ENCODE data around the gene PGC.
"Not testable (repeated sequence)": the region's sequence is repeated elsewhere in the genome, so short reads cannot be mapped to it uniquely, and the experiment has no call there.

Gene PGC

GRCh38 chr6:41774841-41775240 is 27.6 kb upstream of the PGC start:
- DNase-seq: no peak

GRCh38 chr6:41771058-41771983 is 24.1 kb upstream of the PGC start:
- no peak for DNase-seq

GRCh38 chr6:41770381-41771057 is 23.3 kb upstream of the PGC start:
- no peak for DNase-seq

GRCh38 chr6:41769376-41769775 is 22.2 kb upstream of the PGC start:
- DNase-seq: no peak

DNA sequence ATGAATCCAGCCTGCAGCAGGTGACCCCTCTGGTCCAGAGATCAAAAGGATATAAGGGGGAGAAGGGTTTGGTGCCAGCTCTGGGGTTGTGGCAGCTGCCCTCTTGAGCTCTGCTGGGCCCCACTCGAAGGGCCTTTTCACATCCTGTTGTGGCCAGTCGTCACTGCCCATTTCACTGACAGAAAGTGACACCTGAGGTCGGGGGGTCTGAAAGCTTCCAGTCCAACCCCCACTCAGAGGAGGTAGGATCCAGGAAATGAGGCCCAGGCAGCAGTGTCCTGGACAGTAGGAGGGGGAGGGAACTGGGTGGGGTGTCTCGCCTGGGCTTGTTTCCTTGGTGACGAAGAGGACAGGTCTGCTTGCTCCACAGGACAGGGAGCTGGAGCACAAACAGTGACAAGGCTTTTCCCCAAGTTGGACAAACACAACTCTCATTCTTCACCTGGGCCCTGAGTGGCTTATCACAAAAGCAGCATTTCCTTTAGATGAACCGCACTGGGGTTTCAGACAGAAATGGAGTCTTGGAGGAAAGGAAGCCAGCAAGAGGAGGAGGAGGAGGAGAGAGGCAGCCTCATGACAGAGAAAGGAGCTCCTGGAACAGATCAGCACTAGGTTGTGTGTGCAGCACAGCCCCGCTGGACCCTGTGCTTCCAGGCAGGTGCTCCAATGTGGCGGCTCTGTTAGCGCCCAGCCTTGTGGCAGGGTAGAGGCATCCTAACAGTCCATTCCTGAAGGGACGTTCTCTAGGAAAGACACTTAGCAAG is 21.5 kb upstream of the PGC start:
- DNase-seq: no peak

GRCh38 chr6:41767112-41767833 is 20.1 kb upstream of the PGC start:
- no peak for DNase-seq

- not testable (repeated sequence) for DNase-seq
Observed at GRCh38 chr6:41766043-41766664, 19.0 kb upstream of the PGC start.

DNA sequence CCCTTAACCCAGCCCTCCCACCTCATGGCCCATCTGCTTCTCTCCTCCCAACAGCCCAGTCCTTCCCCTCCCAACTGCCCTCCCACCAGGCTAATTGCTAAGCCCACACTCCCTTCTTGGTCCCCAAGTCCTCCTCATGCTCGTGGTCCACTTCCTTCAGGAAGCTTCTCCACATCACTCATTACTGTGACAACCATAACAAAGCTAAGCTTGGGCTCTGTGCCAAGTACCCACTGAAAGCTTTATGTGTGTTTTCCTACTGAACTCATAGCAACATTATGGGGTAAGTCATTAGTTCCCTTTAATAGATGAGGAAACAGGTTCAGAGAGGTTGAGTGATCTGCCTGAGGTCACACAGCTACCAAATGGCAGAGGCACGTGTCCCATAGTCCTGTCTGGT is 16.3 kb upstream of the PGC start:
- DNase-seq: no peak

DNA sequence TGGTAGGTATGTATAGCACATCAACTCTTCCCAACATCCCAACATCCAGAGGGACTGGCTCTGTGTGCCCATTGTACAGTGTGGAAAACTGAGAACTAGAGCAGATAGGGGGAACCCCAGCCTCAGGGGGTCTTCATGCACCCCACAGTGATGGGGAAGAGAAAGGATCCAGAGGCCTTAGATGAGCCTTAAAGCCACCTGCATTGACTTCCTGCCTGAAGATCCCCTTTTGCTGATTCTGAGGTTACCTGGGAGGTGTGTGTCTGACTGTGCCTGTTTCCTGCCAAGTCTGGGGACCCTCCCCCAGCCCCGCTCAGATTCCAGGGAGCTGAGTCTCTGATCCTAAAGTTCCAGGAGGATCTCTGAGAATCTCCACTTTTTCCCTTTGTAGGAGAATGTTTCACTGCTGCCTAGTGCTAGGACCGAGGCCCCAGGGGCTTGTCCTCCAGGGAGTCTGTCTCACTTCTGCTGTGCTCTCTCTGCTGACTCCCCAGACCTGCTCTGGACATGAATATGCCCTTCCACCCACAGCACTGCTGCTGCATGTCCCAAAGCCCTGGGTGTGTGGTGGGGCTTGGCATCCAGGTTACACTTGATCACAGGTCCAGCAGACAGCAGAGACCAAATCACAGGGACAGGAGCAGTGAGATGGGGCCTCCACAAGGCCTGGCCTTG is 12.8 kb upstream of the PGC start:
- no peak for DNase-seq

- DNase-seq: no peak
Observed at GRCh38 chr6:41759106-41759904, 12.1 kb upstream of the PGC start.

DNA sequence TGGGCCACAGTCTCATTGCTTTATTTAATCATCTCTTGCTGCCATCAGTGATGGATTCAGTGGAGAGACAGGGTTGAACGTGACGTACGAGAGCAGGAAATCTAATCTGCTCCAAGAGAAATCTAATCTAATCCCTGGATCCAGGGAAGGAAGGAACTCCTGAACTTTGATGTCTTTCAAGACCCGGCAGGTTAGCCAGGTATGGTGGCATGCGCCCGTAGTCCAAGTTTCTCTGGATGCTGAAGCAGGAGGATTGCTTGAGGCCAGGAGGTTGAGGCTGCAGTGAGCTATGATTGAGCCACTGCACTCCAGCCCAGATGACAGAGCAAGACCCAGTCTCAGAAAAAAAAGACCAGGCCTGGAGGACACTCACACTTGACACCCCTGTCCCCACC is 11.4 kb upstream of the PGC start:
- DNase-seq: no peak

DNA sequence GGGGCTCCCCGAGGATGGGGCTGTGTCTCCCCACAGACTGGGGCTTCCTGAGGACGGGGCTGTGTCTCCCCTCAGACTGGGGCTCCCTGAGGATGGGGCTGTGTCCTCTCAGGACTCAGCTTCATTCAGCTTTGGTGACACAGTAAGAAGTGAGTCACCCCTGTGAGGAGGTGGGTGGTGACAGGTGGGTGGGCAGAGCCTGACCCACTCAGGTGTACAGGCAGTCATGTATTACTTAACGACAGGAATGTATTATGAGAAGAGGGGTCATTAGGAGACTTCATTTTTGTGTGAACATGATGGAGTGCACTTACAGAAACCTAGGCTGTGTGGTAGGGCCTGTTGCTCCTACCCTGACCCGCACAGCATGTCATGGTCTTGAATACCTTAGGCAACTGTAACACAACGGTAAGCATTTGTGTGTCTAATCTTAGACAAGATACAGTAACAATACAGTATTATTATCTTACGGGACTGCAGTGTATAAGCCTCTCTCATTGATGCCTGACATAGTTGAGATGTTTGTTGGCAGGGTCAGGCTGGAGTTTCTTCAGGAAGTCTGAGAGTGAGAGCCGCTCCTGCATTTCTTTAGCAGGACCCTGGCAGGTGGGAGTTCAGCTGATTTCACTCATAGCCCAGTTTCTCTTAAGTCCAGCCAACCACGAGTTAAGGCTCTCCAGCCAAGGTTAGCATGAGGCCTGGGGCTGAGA is 10.9 kb upstream of the PGC start:
- DNase-seq: no peak

- no peak for DNase-seq
Observed at GRCh38 chr6:41757271-41757670, 10.1 kb upstream of the PGC start.

- DNase-seq: no peak
Observed at GRCh38 chr6:41756354-41756753, 9.2 kb upstream of the PGC start.

DNA sequence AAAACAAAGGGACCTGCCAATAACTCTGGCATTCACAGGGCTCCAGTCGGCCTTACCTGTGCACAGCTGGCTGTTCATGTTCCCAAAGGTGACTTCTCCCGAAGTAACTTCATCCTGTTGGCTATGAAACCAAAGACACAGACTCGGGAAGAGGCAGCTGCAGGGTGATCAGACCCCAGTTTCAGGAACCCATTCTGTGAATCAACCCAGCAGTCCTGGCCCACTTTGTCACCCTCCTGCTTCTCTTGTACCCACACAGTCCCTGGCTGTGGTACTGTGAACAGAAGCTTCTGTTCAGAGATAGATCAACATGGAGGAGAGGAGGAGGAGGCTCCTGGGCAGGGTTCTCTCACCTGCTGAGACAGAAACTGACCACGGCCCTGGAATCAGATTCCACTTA is 8.7 kb upstream of the PGC start:
- DNase-seq: no peak

DNA sequence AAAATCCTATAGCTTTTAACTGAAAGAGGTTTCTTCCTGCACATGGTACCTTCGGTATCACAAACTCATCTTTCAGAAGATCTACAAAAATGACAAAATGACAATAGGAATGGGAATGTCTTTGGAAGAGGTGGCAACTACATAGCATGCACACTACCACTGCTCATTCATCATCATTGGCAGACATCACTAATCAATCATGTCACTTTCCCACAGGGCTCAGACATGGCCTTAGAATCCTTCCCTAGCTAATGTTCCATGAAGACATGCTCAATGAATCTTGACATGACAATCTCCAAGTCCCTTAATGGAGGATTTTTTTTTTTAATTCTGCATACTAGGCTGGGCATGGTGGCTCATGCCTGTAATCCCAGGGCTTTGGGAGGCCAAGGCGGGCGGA is 3.2 kb upstream of the PGC start:
- no peak for DNase-seq

DNA sequence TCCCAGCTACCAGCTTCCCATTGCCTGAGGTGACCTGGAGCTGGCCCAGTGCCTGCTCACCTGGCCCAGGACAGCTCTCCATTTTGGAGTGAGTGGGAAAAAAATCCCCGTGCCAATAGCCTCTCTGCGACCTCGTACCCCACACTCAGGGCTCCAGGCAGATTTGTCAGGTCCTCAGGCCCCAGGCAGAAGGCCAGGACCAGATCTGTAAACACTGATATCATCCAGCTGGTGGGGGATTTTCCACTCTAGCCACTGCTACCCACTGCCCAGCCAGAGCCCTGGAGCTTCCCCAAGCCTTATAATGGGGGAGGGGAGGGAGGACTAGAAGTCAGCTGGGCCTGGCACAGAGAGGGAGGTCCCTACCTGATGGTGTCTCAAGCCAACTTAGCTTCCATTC is 1.3 kb upstream of the PGC start:
- no peak for DNase-seq

GRCh38 chr6:41748102-41748477 is 893 bp upstream of the PGC start:
- no peak for DNase-seq

GRCh38 chr6:41746107-41746506 is 1.1 kb downstream of the PGC start:
- DNase-seq: no peak

- no peak for DNase-seq
Observed at GRCh38 chr6:41744236-41744787, 2.9 kb downstream of the PGC start.
